NCI-H446 (cell line): ENCODE data around the gene WIPF1.
"Not testable (repeated sequence)": the region's sequence is repeated elsewhere in the genome, so short reads cannot be mapped to it uniquely, and the experiment has no call there.

Experiments
- DNase-seq, 2 experiments: peaks; one replicate each; lab custom pipeline; 2025; lab: John Stamatoyannopoulos, UW

The WIPF1 gene

DNA sequence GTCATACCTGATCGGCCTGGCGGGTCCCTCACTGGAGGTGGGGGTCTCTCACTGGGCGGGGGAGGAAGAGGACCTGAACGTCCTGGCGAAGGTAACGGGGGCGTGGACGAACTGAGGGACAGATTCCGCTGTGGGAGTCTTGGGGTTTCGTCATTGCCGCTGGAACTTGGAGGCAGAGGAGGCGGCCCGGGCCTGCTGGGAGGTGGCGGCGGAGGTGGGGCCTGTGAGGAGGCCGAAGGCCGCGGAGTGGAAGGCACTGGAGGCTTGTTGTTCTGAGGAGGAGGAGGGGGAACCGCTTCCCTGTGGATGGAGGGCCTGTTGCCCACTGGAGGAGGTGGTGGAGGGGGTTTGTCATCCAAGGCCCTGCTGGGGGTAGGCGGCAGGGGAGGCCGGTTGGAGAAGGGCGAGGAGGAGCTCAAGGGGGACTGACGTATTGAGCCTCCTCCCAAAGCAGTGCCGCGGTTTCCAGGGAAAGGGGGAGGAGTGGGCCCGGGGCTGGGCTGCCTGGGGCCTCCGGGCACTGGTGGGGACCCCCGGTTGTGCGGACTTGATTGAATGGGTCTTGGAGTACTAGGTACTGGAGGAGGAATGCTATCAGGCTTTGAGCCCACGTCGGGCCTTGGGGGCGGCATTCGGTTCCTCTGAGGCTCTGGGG lies 25.8 kb downstream of the WIPF1 start:
- no peak for DNase-seq

DNA sequence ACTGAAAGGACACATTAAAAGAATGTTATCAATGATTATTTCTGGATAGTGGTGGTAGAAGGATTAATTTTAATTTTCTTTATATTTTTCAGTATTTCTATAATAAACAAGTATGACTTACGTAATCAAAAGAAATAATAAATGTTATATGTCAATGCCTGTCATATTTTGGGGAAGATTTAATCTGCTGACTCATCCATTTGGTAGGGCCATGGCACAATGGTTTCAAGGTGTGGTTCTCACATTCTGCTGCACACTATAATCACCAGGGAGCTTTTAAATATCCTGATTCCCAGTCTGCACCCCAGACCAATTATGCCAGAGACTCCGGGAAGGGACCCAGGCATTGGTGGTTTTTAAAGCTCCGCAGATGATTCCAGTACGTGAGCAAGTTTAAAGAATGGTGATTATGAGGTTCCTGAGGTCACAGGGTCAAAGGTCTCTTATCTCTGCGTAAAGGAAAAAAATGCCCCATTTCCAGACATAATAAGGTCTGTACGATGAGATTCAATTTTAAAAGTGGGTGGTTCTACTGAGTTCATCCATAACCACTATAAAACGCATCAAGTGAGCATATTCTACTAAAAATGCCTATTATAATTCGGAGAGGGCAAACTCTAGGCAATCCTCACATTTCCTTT lies 27.2 kb downstream of the WIPF1 start:
- no peak for DNase-seq

- DNase-seq, result no peak
Observed at GRCh38 chr2:174569678-174570077, 27.9 kb downstream of the WIPF1 start.

DNA sequence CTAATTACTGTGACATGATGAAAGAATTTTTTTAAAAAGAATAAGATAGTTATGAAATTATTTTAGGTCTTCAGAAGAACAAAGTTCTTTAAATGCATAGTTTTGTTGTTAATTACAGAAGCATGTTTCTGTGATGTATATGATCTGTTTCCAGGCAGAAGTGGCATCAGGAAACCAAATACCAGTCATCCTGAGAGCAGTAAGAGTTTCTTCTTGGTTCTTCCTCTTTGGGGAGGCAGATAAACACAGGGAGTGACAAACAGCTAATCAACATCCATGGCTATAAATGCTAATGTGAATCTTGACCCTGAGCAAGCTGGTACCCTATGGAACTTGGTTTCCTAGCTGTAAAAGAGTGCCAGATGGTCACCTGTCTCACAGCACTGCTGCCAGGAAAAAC lies 29.2 kb downstream of the WIPF1 start:
- DNase-seq, result peak in 1 of 2 experiments; percentile 9

GRCh38 chr2:174566871-174567270 lies 30.7 kb downstream of the WIPF1 start:
- DNase-seq, result peak in 1 of 2 experiments; percentile 72

DNA sequence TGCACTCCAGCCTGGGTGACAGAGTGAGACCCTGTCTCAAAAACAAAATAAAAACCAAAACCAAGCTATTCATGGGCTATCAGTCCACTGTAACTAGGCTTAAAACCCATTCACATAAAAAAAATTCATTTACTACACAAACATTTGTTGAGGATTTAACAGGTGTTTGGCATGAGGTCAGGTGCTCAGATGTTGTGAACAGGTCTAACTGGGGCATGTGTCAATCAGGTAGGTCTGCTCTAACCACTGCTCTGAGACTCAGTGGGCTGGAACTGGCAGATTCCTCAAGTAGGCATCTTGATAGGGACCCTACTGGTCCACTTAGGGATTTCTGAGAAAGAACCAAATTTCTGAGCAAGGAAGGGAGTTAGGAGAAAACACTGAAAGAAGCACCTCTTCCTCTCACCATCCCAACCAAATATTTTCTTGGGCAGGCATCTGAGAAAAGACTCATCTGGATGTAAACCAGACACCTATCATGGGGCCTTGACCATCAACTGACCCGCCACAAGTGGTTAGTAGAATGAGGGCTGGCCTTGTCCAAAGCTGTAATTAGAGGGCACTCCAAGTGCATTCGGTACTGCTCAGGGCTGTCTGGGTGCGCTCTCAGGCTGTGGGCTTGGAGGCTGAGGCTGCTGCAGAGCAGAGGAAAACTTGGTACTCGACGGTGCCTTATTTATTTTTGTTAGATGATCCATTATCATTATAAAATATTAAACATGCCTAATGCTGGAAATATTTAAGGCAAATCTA lies 33.9 kb downstream of the WIPF1 start:
- no peak for DNase-seq

DNA sequence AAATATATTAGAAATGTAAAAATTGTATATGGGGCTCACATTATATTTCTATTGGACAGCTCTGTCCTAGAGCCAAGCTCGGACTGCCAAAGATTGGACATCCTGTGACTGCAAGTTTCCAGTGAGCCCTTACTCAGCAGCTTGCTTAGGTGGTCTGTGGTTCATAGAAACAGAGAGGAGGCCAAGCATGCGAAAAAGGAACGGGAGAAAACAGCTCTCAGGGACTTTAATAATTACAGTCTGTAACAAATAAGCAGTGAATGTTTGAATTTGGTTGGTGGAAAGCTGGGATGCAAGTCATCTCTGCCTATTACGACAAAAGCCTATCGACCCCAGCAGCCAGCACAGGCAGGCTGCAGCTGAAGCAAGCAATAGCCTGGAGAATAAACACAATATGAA lies 35.6 kb downstream of the WIPF1 start:
- no peak for DNase-seq

DNA sequence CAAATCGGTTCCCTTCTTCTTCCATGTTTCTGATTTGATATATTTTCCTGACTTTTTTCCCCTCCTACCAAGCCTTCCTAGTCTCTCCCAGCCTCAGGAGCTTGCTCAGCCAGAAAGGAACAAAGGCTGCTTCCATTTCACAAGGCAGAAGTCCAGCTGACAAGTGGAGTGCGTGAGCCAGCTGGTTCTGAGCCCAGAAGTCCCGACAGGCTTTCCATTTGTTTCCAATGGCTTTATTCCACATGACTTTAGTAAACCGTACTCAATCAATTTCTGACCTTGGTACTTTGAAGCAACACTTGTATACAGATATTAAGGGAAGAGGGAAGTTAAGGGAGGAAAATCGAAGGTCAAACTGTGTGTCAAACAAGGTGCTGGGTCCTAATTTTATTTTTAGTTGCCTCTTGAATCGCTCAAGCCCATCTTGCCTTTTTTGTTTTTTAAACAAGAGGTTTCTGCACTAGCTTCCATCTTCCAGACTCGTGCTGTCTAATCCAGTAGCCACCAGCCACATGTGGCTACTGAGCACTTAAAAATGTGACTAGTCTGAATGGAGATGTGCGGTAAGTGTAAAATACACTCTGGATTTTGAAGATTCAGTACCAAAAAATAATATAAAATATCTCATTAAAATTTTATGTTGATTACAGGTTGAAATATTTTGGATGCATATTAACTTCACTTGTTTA lies 36.2 kb downstream of the WIPF1 start:
- peak; percentile 78 to 93 for DNase-seq

GRCh38 chr2:174560737-174561136 lies 36.9 kb downstream of the WIPF1 start:
- no peak for DNase-seq

DNA sequence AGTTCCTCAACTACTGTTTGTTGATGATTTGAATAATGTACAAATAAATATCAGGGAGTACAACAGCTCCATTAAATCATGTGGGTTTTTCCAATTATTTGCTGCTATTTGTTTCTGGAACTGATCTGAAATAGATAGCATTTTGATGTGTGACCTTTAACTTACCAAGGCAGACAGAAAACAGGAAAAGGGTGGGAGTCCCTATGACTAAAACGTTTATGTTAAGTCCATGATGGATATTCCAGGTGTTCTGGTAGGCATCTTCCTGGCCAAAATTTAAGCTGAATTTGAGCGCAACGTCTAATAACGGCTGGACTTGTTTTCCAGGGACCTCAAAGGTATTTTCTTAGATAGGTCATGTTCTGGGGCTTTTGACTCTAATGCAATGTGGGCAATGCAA lies 41.6 kb downstream of the WIPF1 start:
- DNase-seq, result no peak

DNA sequence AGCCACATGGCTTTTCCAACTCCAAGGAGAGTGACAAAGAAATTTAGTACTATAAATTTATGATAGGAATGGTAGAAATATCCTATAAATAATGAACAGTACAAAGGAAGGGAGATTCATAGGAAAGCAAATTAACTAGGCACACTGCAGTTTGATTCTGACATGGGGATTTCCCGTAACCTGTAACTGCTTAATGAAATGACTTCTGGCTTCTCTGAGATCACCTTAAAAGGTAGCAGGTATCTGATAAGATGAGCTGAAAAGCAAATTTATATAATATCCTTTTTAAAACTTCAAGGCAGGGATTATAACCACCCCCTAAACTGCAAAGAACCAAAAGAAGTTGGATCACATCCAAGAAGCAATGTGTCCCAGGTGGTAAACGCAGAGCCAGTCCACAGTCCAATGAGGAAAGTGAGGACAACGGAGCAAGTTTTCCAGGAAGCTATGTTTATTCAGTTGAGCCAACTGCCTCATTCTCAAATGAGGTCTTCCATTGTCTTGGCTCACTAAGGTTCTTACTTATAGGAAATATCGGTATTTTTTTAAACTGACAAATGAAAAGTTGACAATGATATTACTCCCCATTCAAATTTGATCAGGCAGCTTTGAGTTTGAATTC lies 43.0 kb downstream of the WIPF1 start:
- no peak for DNase-seq

DNA sequence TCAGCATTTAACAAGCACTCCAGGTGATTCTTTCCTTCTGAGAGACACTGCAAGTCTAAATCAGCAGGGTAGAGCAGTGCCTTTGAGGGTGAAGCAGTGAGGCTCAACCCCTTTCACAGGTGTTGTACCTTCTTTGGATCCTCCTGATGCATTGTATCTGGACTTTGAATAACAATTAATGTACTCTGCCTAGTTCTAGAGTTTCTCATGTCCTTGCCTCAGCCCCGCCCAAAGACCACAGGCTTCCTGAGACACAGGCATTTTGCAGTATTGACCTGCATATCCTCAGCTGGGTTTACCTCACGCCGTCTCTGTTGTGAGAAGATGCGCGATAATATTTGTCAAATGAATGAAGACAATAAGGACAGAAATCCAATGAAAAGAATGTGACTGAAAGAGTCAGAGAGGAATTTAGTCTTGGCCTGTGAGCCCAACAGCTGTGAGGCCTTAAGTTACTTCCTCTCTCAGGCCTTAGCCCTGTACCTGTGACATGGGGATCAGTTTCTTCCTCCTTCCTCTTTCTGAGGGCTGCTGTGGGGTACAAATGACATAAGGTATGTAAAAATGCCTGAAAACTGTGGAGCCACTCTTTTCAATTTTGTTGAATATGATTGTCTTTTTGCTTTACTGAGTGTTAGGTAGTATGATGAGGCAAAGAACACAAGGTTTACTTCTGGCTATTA lies 43.7 kb downstream of the WIPF1 start:
- DNase-seq, result no peak

DNA sequence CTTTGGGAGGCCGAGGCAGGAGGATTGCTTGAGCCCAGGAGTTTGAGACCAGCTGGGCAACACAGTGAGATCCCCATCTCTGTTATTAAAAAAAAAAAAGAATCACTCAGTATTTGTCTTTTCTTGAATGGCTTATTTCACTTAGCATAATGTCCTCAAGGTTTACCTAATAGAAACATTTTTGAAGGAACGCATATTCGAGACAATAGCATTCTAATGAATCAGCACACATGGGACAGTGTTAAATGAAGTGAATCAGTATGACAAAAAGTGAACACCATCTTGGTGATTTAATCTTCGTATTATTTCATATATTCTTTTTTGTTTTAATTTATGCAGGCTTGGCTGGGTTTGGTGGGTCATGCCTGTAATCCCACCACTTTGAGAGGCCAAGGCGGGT lies 44.7 kb downstream of the WIPF1 start:
- DNase-seq, result no peak

DNA sequence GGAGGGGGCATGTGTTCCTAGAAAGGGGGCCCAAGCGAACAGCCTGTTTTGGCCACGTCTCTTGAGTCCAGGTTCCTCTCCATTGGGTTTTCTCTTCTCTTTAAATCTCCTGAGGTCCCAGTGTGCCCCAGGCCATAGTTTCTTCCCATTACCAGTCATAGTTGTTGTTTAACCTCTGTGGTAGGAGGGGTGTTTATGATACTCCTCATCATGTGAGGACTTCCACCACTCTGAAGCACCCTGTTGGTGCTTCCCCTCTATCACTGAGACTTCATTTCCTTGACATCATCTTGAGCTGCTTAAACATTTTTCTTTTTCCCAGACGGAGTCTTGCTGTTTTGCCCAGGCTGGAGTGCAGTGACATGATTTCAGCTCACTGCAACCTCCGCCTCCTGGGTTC lies 45.9 kb downstream of the WIPF1 start:
- DNase-seq, result no peak

GRCh38 chr2:174548646-174549045 lies 49.0 kb downstream of the WIPF1 start:
- DNase-seq, result not testable (repeated sequence)

- DNase-seq, result not testable (repeated sequence)
Observed at GRCh38 chr2:174548021-174548420, 49.6 kb downstream of the WIPF1 start.

- peak in 1 of 2 experiments; percentile 49 for DNase-seq
Observed at GRCh38 chr2:174546519-174547506, 50.8 kb downstream of the WIPF1 start.

DNA sequence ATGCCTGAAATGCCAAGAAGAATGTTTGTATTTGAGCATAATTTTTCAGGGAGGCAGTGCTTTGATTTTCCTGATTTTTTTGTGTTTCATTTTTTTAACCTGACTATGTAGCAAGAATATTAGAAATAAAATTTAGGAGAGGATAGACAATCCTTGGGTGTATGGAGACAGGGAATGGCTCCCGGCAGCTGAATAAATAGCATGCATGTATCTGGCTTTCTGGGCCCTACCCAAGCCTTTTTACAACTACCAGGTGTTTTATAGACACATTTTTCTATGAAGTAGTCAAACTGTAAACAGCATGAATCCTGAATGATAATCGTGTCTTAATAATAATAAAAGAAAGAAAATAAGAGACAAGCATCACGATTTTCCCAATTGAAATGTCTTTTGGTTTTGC lies 52.4 kb downstream of the WIPF1 start:
- DNase-seq, result no peak

DNA sequence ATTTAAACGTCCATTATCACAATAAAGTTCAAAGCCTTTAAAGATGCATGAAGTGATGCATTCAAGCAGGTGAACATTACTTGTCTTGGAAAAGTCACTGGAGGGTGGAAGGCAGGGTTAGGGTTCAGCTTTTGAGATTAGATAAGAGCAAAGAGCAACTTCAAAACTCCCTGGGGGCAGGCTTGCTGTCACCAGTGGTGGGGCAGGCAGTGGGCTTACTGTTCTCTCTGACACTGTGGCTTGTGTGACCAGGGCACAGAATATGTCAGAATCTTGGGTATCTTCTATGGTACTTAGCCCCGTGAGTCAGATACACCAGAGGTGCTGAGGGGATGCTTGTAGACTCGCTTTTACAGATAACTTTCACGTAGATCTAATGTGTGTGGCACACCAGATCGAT lies 52.8 kb downstream of the WIPF1 start:
- no peak for DNase-seq

DNA sequence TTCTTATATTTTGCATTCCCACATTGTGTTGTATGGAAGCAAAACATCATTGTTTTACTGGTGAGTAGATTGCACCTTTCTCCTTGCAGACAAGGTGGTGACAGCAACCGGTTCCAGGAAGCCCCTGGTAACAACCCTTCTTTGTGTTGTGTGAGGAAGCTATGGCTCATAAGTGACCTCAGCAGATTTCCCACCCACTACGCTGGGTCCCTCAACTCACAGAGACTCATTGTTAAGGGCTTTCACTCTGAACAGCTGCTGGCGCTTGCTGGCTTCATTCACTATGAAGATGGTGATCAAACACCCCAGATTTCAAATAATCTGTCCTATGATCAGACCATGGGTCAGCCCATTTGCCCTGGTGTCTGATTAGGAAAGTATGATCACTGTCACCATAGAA lies 53.4 kb downstream of the WIPF1 start:
- no peak for DNase-seq
